HG03439 (cell line): ENCODE results near the gene FAM200B.

ENCODE experiments used
- ATAC-seq: cut with Tn5 transposase; IDR thresholded peaks from one replicate; pipeline ENCODE4 v1.9.1; 2021; ENCODE audit warnings: mild to moderate bottlenecking, moderate library complexity; ENCODE audit not compliant: unreplicated experiment

The FAM200B gene

GRCh38 chr4:15681372-15682241 lies at the start of gene FAM200B:
FAM200B (plus strand) TSS chr4:15681827; CDS start chr4:15686978, 5,151 bp downstream.
- ATAC-seq = peak; percentile 93

GRCh38 chr4:15636818-15637217 lies 44.8 kb upstream of the FAM200B start:
- no peak for ATAC-seq

GRCh38 chr4:15638418-15638817 lies 43.2 kb upstream of the FAM200B start:
- ATAC-seq = no peak

GRCh38 chr4:15648600-15648999 lies 33.0 kb upstream of the FAM200B start:
- no peak for ATAC-seq

- ATAC-seq = peak; percentile 39
These were observed 31.6 kb upstream of the FAM200B start for GRCh38 chr4:15649914-15650545.

GRCh38 chr4:15651676-15652075 lies 30.0 kb upstream of the FAM200B start:
- ATAC-seq = no peak

- ATAC-seq = no peak
These were observed 29.4 kb upstream of the FAM200B start for GRCh38 chr4:15652191-15652590.

GRCh38 chr4:15652841-15653240 lies 28.8 kb upstream of the FAM200B start:
- ATAC-seq = no peak

GRCh38 chr4:15653420-15653819 lies 28.2 kb upstream of the FAM200B start:
- ATAC-seq = no peak

- no peak for ATAC-seq
These were observed 27.6 kb upstream of the FAM200B start for GRCh38 chr4:15653864-15654592.

GRCh38 chr4:15654593-15655222 lies 26.9 kb upstream of the FAM200B start:
- ATAC-seq = peak; percentile 46

- peak; percentile 78 for ATAC-seq
These were observed 26.2 kb upstream of the FAM200B start, which contains the start of gene FBXL5 for GRCh38 chr4:15655223-15656037. FBXL5 (minus strand) TSS chr4:15655357; CDS start chr4:15655287, 70 bp downstream.

GRCh38 chr4:15656038-15656470 lies 25.6 kb upstream of the FAM200B start:
- ATAC-seq = no peak

GRCh38 chr4:15657366-15657765 lies 24.3 kb upstream of the FAM200B start:
- ATAC-seq = no peak

GRCh38 chr4:15658136-15658770 lies 23.4 kb upstream of the FAM200B start:
- no peak for ATAC-seq

- no peak for ATAC-seq
These were observed 22.8 kb upstream of the FAM200B start for GRCh38 chr4:15658781-15659180.

- no peak for ATAC-seq
These were observed 21.7 kb upstream of the FAM200B start for GRCh38 chr4:15659768-15660570.

GRCh38 chr4:15665753-15666365 lies 15.8 kb upstream of the FAM200B start:
- no peak for ATAC-seq
